Gastrocnemius medialis (tissue), 4 donors: ENCODE data around the gene LEMD2. TPM values are rescaled to one million over a fixed set of nuclear protein-coding genes. Genes with fewer than 3 reads are reported as not detected.
A peak's percentile ranks its signal among the peaks of the same experiment; 100 is the strongest.

Experiments
- ATAC-seq, 2 donors: fragments of 150-250 bp; one replicate each; pipeline ENCODE4 v1.9.1; 2016
- DNase-seq, 2 donors: peaks; one replicate each; pipeline ENCODE4 v3.0.0-alpha.2; 2019
- H3K27ac ChIP-seq, 4 donors: fragments of 200-600 bp; sonication (generic); 1 replicate in 1 of 4; 2 replicates in 3 of 4; pipeline ENCODE4 v1.5.1; 2016 to 2018; ENCODE audit warnings: mild to moderate bottlenecking in 2 of 4, moderate library complexity in 1 of 4
- H3K27me3 ChIP-seq, 3 donors: fragments of 200-600 bp; sonication (generic) in 2 of 3; 1 replicate in 1 of 3; 2 replicates in 2 of 3; pipeline versions ENCODE4 v1.5.1 to v1.6.0; 2016 to 2019; ENCODE audit warnings: mild to moderate bottlenecking in 1 of 3, moderate library complexity in 1 of 3
- H3K36me3 ChIP-seq, 2 donors: fragments of 200-600 bp; sonication (generic) in 1 of 2; one replicate each; pipeline ENCODE4 v1.5.1; 2017 to 2018
- H3K4me1 ChIP-seq, 2 donors: fragments of 200-600 bp; sonication (generic) in 1 of 2; one replicate each; pipeline ENCODE4 v1.5.1; 2016 to 2017; ENCODE audit warnings: mild to moderate bottlenecking in 2 of 2
- H3K4me3 ChIP-seq, 4 donors: fragments of 200-600 bp; sonication (generic) in 3 of 4; 1 replicate in 1 of 4; 2 replicates in 3 of 4; pipeline ENCODE4 v1.5.1; 2016 to 2019; ENCODE audit warnings: mild to moderate bottlenecking in 2 of 4
- H3K9me3 ChIP-seq, 3 donors: fragments of 200-600 bp; sonication (generic) in 2 of 3; 1 replicate in 1 of 3; 2 replicates in 2 of 3; pipeline ENCODE4 v1.5.1; 2016 to 2019
- CTCF ChIP-seq, 5 experiments: fragments of 450-650 bp in 3 of 5; fragments of 200-600 bp in 2 of 5; sonication (generic) in 2 of 5; IDR thresholded peaks in 4 of 5; conservative IDR thresholded peaks in 1 of 5; 1 replicate in 4 of 5; 2 replicates in 1 of 5; pipeline ENCODE4 v1.5.1; 2016 to 2019; ENCODE audit warnings: antibody characterized with exemption in 5 of 5, mild to moderate bottlenecking in 3 of 5, moderate library complexity in 3 of 5
- POLR2A ChIP-seq, 2 donors: fragments of 450-650 bp; IDR thresholded peaks; one replicate each; pipeline ENCODE4 v1.6.1; 2017; ENCODE audit warnings: antibody characterized with exemption in 2 of 2, mild to moderate bottlenecking in 2 of 2, moderate library complexity in 2 of 2
- in situ Hi-C, 4 donors: fragments of 200-750 bp; cut with MboI; loops; one replicate each; pipeline versions ENCODE4 v1.15.0 to v1.8.0; 2017; ENCODE audit warnings: low sequenced_read_pairs in 4 of 4
- intact Hi-C: fragments of 100-400 bp; cut with DNase I; formaldehyde crosslinking; loops from one replicate; pipeline ENCODE4 v1.15.1; 2023; ENCODE audit warnings: low total_unique reads
- total RNA-seq, 4 donors: library from RNA; depleted of rRNA; stranded (reverse); fragments of >200 nt; gene quantifications; one replicate each; pipeline versions ENCODE4 v1.1.0 to v1.2.3, GENCODE V29; 2016

LEMD2 gene
- total RNA-seq, 4 donors from 2014 or later = 34.1 to 39.1 (median 38.1) TPM

- Histone ChIP-seq H3K4me3 (peak overlapping the region; percentile 22 to 88 (median 40)), H3K36me3 (peaks cover 0 to 52% of the 10 kb centered on the region in 2 donors), H3K4me1 (peaks cover 49 to 60% of the 10 kb centered on the region in 2 donors), H3K9me3 (no peaks in the 10 kb centered on the region), H3K27me3 (no peaks in the 10 kb centered on the region), H3K27ac (peak overlapping the region; percentile 98 to 100 (median 100))
- in situ Hi-C loops = loop anchor here in 1 of 4 donors (25.0 kb wide), 1 partner anchor 547 kb away; no protein-coding TSS in a partner anchor
- TF ChIP-seq POLR2A (IDR thresholded peaks at IDR 0.05) (no peak), CTCF (IDR thresholded peaks at IDR 0.05 in 4 of 5, conservative IDR thresholded peaks at IDR 0.05 in 1 of 5) (no peak)
- ATAC-seq = peak; percentile 2 to 10
- intact Hi-C loops = loop anchor here (5.0 to 10.0 kb wide), 2 partner anchors 1624 to 1923 kb away; partner anchors contain the start of genes HSPA1A and HSPA1L
- DNase-seq = peak; percentile 63 to 82
These were observed 48.1 kb downstream of the LEMD2 start for GRCh38 chr6:33740794-33741193.

- peak overlapping the region; percentile 98 to 100 (median 100) for H3K27ac ChIP-seq
- no peaks in the 10 kb centered on the region for H3K9me3 ChIP-seq
- peak; percentile 40 to 46 for ATAC-seq
- peaks cover 0 to 52% of the 10 kb centered on the region in 2 donors for H3K36me3 ChIP-seq
- no peak for TF ChIP-seq CTCF (IDR thresholded peaks at IDR 0.05 in 4 of 5, conservative IDR thresholded peaks at IDR 0.05 in 1 of 5)
- peak in 1 of 2 donors; percentile 76 for TF ChIP-seq POLR2A (IDR thresholded peaks at IDR 0.05)
- intact Hi-C loops (loop anchor here (5.0 to 10.0 kb wide), 2 partner anchors 1625 to 1923 kb away; partner anchors contain the start of genes HSPA1A and HSPA1L), in situ Hi-C loops (loop anchor here in 1 of 4 donors (25.0 kb wide), 1 partner anchor 547 kb away; no protein-coding TSS in a partner anchor)
- H3K4me1 ChIP-seq = peaks cover 53 to 65% of the 10 kb centered on the region in 2 donors
- DNase-seq = peak; percentile 89 to 98
- peak overlapping the region; percentile 22 to 88 (median 40) for H3K4me3 ChIP-seq
- no peaks in the 10 kb centered on the region for H3K27me3 ChIP-seq
These were observed 48.7 kb downstream of the LEMD2 start for GRCh38 chr6:33740204-33740608.

GRCh38 chr6:33739571-33739970 lies 49.4 kb downstream of the LEMD2 start:
- intact Hi-C loops (no loop called here), in situ Hi-C loops (loop anchor here in 1 of 4 donors (25.0 kb wide), 1 partner anchor 548 kb away; no protein-coding TSS in a partner anchor)
- DNase-seq (peak in 1 of 2 donors; percentile 70), ATAC-seq (peak in 1 of 2 donors; percentile 0)
- TF ChIP-seq POLR2A (IDR thresholded peaks at IDR 0.05) (no peak), CTCF (IDR thresholded peaks at IDR 0.05 in 4 of 5, conservative IDR thresholded peaks at IDR 0.05 in 1 of 5) (no peak)
- H3K4me1 ChIP-seq = peaks cover 59 to 72% of the 10 kb centered on the region in 2 donors
- H3K4me3 ChIP-seq = peak overlapping the region; percentile 6 to 88 (median 28)
- peak overlapping the region; percentile 98 to 100 (median 100) for H3K27ac ChIP-seq
- no peaks in the 10 kb centered on the region for H3K9me3 ChIP-seq
- H3K36me3 ChIP-seq = peaks cover under 1 to 53% of the 10 kb centered on the region in 2 donors
- no peaks in the 10 kb centered on the region for H3K27me3 ChIP-seq

GRCh38 chr6:33738879-33739278 lies 50.1 kb downstream of the LEMD2 start:
- Histone ChIP-seq H3K4me1 (peaks cover 66 to 75% of the 10 kb centered on the region in 2 donors), H3K36me3 (peaks cover 4 to 58% of the 10 kb centered on the region in 2 donors), H3K9me3 (no peaks in the 10 kb centered on the region), H3K27me3 (no peaks in the 10 kb centered on the region), H3K4me3 (peak overlapping the region; percentile 22 to 88 (median 35)), H3K27ac (peak overlapping the region; percentile 98 to 100 (median 100))
- no peak for TF ChIP-seq CTCF (IDR thresholded peaks at IDR 0.05 in 4 of 5, conservative IDR thresholded peaks at IDR 0.05 in 1 of 5)
- no peak for TF ChIP-seq POLR2A (IDR thresholded peaks at IDR 0.05)
- in situ Hi-C loops (loop anchor here in 1 of 4 donors (25.0 kb wide), 1 partner anchor 548 kb away; no protein-coding TSS in a partner anchor), intact Hi-C loops (no loop called here)
- DNase-seq (no peak), ATAC-seq (no peak)
